GM12878 (cell line): Measurements from ENCODE around the gene LRGUK. TPM values are rescaled to one million over a fixed set of nuclear protein-coding genes. Genes with fewer than 3 reads are reported as not detected.

ENCODE experiments used
- ATAC-seq: fragments of 200-7000 bp; cut with Tn5 transposase; 3 replicates; pipeline ENCODE4 v1.9.1; 2020; ENCODE audit warnings: mild to moderate bottlenecking, moderate library complexity
- BruUV-seq: library from RNA; stranded (reverse); fragments of 400-500 nt; replicated peaks from 2 replicates; lab custom pipeline; 2021; lab: Mats Ljungman, UMichigan
- CTCF ChIA-PET: fragments of 300-600 bp; sonication (Branson Sonifier 250); formaldehyde crosslinking; extraction: SDS; loops from one replicate; lab custom pipeline; 2021; ENCODE audit warnings: inconsistent platforms; lab: Yijun Ruan, JAX
- POLR2A ChIA-PET: fragments of 350-600 bp; formaldehyde crosslinking; extraction: SDS; loops from one replicate; lab custom pipeline; 2021; ENCODE audit warnings: inconsistent platforms; lab: Charles Lee
- RAD21 ChIA-PET: fragments of 300-600 bp; sonication (Branson Sonifier 250); formaldehyde crosslinking; loops from one replicate; lab custom pipeline; 2023; ENCODE audit warnings: antibody characterized with exemption; ENCODE audit not compliant: unreplicated experiment; lab: Charles Lee
- SMC1A ChIA-PET: fragments of 300-600 bp; sonication (Branson Sonifier 250); formaldehyde crosslinking; loops from one replicate; lab custom pipeline; 2023; ENCODE audit not compliant: unreplicated experiment, uncharacterized antibody; lab: Charles Lee
- DNase-seq: peaks from one replicate; pipeline ENCODE4 v3.0.0-alpha.2; 2011; ENCODE audit warnings: low read depth, low spot score
- FAIRE-seq: peaks from 3 replicates; lab custom pipeline; 2011; peaks lifted over from hg19 to GRCh38; lab: Jason Lieb, UNC
- H2AFZ ChIP-seq: 2 replicates; pipeline ENCODE4 v1.6.0; 2011; ENCODE audit warnings: low read depth, low read length, control low read depth; ENCODE audit not compliant: control insufficient read depth
- H3K27ac ChIP-seq: 2 replicates; pipeline ENCODE4 v1.5.1; 2011; ENCODE audit warnings: control low read depth; ENCODE audit not compliant: control insufficient read depth, insufficient read depth
- H3K27me3 ChIP-seq, 2 experiments: replicated peaks in 1 of 2; 2 replicates each; pipeline versions ENCODE4 v1.6.0 to v1.6.1; 2011; ENCODE audit warnings: low read length in 1 of 2; ENCODE audit not compliant: control insufficient read depth in 2 of 2, insufficient read depth in 2 of 2
- H3K36me3 ChIP-seq, 2 experiments: 2 replicates each; pipeline ENCODE4 v1.5.1; 2011; ENCODE audit warnings: low read length in 1 of 2; ENCODE audit not compliant: control insufficient read depth in 2 of 2, insufficient read depth in 2 of 2
- H3K4me1 ChIP-seq: 2 replicates; pipeline ENCODE4 v1.6.1; 2011; ENCODE audit warnings: mild to moderate bottlenecking, low read length, moderate library complexity, mixed read lengths; ENCODE audit not compliant: control insufficient read depth, insufficient read depth
- H3K4me2 ChIP-seq: 2 replicates; pipeline ENCODE4 v1.6.0; 2011; ENCODE audit warnings: control low read depth; ENCODE audit not compliant: control insufficient read depth, insufficient read depth
- H3K4me3 ChIP-seq: fragments of 200-600 bp; sonication (generic); 2 replicates; pipeline ENCODE4 v1.5.1; 2016
- H3K79me2 ChIP-seq: 2 replicates; pipeline ENCODE4 v1.6.0; 2011; ENCODE audit warnings: low read length; ENCODE audit not compliant: control insufficient read depth, insufficient read depth
- H3K9ac ChIP-seq: 2 replicates; pipeline ENCODE4 v1.8.0; 2011; ENCODE audit warnings: low read length, control low read depth, mixed read lengths; ENCODE audit not compliant: control insufficient read depth, insufficient read depth
- H3K9me3 ChIP-seq: replicated peaks from 3 replicates; pipeline ENCODE4 v1.5.1; 2011; ENCODE audit warnings: mild to moderate bottlenecking, low read length; ENCODE audit not compliant: control insufficient read depth, insufficient read depth
- H4K20me1 ChIP-seq: 2 replicates; pipeline ENCODE4 v1.6.0; 2011; ENCODE audit not compliant: control insufficient read depth, insufficient read depth
- CBFB ChIP-seq: IDR thresholded peaks from 2 replicates; pipeline ENCODE4 v1.6.1; 2016; ENCODE audit warnings: antibody characterized with exemption, low read depth
- CUX1 ChIP-seq: IDR thresholded peaks from 2 replicates; pipeline ENCODE4 v1.6.1; 2012; ENCODE audit warnings: improper control_type of control experiment, low read depth, low read length; ENCODE audit not compliant: insufficient replicate concordance
- E2F4 ChIP-seq: IDR thresholded peaks from 2 replicates; pipeline ENCODE4 v1.6.1; 2012; ENCODE audit warnings: low read depth, low read length, improper control_type of control experiment
- ETV6 ChIP-seq, 2 experiments: fragments of 450-650 bp in 1 of 2; IDR thresholded peaks in 1 of 2; conservative IDR thresholded peaks in 1 of 2; 2 replicates each; pipeline ENCODE4 v1.6.1; 2014; ENCODE audit warnings: antibody characterized with exemption in 1 of 2, borderline replicate concordance in 1 of 2, low read depth in 1 of 2, mild to moderate bottlenecking in 1 of 2, moderate library complexity in 1 of 2
- HDAC6 ChIP-seq: fragments of 200-600 bp; sonication (generic); IDR thresholded peaks from one replicate; pipeline ENCODE4 v1.8.0; 2017; ENCODE audit warnings: antibody characterized with exemption; ENCODE audit not compliant: unreplicated experiment
- KAT2A ChIP-seq: conservative IDR thresholded peaks from 2 replicates; pipeline ENCODE4 v1.6.1; 2011; ENCODE audit warnings: low read depth, low read length; ENCODE audit not compliant: control insufficient read depth
- NRF1 ChIP-seq: conservative IDR thresholded peaks from 2 replicates; pipeline ENCODE4 v1.6.1; 2011; ENCODE audit warnings: mild to moderate bottlenecking, low read depth, low read length, improper control_type of control experiment
- SMC3 ChIP-seq: IDR thresholded peaks from 2 replicates; pipeline ENCODE4 v1.6.1; 2011; ENCODE audit warnings: low read length, improper control_type of control experiment, borderline replicate concordance
- SREBF1 ChIP-seq: IDR thresholded peaks from 2 replicates; pipeline ENCODE4 v1.6.1; 2012; ENCODE audit warnings: mild to moderate bottlenecking, low read length
- STAT3 ChIP-seq: IDR thresholded peaks from 2 replicates; pipeline ENCODE4 v1.6.1; 2011; ENCODE audit warnings: low read depth, low read length, improper control_type of control experiment
- WGBS: methylation state at CpG from one replicate; pipeline ENCODE4 v1.1.6; 2016; ENCODE audit warnings: low lambda C conversion rate; ENCODE audit not compliant: insufficient replicate concordance, insufficient coverage; ENCODE audit errors: missing lambda C conversion rate; 5-methylcytosine and 5-hydroxymethylcytosine counted together
- in situ Hi-C: fragments of 300-500 bp; cut with MboI; formaldehyde crosslinking; loops from 9 replicates; pipeline ENCODE4 v1.14.3; 2018; ENCODE audit warnings: mixed read lengths
- intact Hi-C: fragments of 100-400 bp; cut with micrococcal nuclease; formaldehyde crosslinking; loops from one replicate; pipeline ENCODE4 v1.14.2; 2022; ENCODE audit not compliant: unreplicated experiment
- polyA plus RNA-seq, 11 experiments: library from polyadenylated mRNA; depleted of rRNA in 4 of 11; unstranded in 6 of 11; stranded (reverse) in 5 of 11; fragments of >200 nt; fragmentation: Nextera tagmentation in 4 of 11; fragmentation: Illumina TruSeq in 1 of 11; extraction: Ambion mirVana in 4 of 11; extraction: Trizol in 1 of 11; gene quantifications; 1 replicate in 1 of 11; 2 replicates in 10 of 11; pipeline versions ENCODE4 v1.2.1 to v1.2.3, GENCODE V29; 2011 to 2016; ENCODE audit warnings: inconsistent platforms in 2 of 11, missing spikeins in 2 of 11, low read depth in 1 of 11
- total RNA-seq, 4 experiments: library from RNA; depleted of rRNA in 3 of 4; stranded (reverse); fragments of >200 nt in 3 of 4; fragmentation: Illumina TruSeq in 1 of 4; extraction: Trizol in 1 of 4; gene quantifications; 2 replicates each; pipeline versions ENCODE4 v1.2.1 to v1.2.3, GENCODE V29; 2013 to 2021
- TF ChIP-seq, protein P1 (sequence below): fragments of 450-650 bp; IDR thresholded peaks from 2 replicates; pipeline ENCODE4 v1.6.1; 2016; ENCODE audit warnings: mild to moderate bottlenecking
- TF ChIP-seq, protein P2 (sequence below): fragments of 450-650 bp; IDR thresholded peaks from 2 replicates; pipeline ENCODE4 v1.6.1; 2017; ENCODE audit warnings: mild to moderate bottlenecking, moderate library complexity

The LRGUK gene
- total and polyA plus RNA-seq, 10 of the 15 experiments (the other 5 are each of a cell fraction or from before 2014, with no cell fraction given), result 0.04 to 0.14 (median 0.08) TPM; not detected in 3

GRCh38 chr7:134187893-134188292 lies 60.8 kb downstream of the LRGUK start:
- H3K36me3 ChIP-seq, result no peaks in the 10 kb centered on the region
- DNase-seq (no peak), ATAC-seq (no peak), FAIRE-seq (no peak)
- H3K9me3 ChIP-seq, result no peaks in the 10 kb centered on the region
- ChIA-PET RAD21 (no interaction called here), CTCF (no interaction called here), POLR2A (no interaction called here), SMC1A (interaction anchor here (0.6 to 1.2 kb wide), 4 partner anchors 12 to 317 kb away, joined by 3 to 4 read pairs (median 3); no protein-coding TSS in a partner anchor)
- in situ Hi-C loops, result no loop called here
- no peaks in the 10 kb centered on the region for H3K79me2 ChIP-seq
- H2AFZ ChIP-seq, result no peak overlapping the region
- H3K9ac ChIP-seq, result no peak overlapping the region
- intact Hi-C loops, result no loop called here
- no peak overlapping the region for H3K4me3 ChIP-seq
- no peak overlapping the region for H3K4me2 ChIP-seq
- BruUV-seq, result no TSS peak
- no peak overlapping the region for H3K27ac ChIP-seq
- no peaks in the 10 kb centered on the region for H3K4me1 ChIP-seq
- no peaks in the 10 kb centered on the region for H4K20me1 ChIP-seq
- 90% methylated on average over 1 of the region's 1 CpG for WGBS
- H3K27me3 ChIP-seq, result no peaks in the 10 kb centered on the region
- TF ChIP-seq CUX1, result no peak
- no peak for TF ChIP-seq E2F4
- TF ChIP-seq STAT3, result no peak
- no peak for TF ChIP-seq KAT2A
- TF ChIP-seq, protein P1, sequence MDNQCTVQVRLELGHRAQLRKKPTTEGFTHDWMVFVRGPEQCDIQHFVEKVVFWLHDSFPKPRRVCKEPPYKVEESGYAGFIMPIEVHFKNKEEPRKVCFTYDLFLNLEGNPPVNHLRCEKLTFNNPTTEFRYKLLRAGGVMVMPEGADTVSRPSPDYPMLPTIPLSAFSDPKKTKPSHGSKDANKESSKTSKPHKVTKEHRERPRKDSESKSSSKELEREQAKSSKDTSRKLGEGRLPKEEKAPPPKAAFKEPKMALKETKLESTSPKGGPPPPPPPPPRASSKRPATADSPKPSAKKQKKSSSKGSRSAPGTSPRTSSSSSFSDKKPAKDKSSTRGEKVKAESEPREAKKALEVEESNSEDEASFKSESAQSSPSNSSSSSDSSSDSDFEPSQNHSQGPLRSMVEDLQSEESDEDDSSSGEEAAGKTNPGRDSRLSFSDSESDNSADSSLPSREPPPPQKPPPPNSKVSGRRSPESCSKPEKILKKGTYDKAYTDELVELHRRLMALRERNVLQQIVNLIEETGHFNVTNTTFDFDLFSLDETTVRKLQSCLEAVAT, result no peak
- TF ChIP-seq SMC3, result no peak
- TF ChIP-seq, protein P2, sequence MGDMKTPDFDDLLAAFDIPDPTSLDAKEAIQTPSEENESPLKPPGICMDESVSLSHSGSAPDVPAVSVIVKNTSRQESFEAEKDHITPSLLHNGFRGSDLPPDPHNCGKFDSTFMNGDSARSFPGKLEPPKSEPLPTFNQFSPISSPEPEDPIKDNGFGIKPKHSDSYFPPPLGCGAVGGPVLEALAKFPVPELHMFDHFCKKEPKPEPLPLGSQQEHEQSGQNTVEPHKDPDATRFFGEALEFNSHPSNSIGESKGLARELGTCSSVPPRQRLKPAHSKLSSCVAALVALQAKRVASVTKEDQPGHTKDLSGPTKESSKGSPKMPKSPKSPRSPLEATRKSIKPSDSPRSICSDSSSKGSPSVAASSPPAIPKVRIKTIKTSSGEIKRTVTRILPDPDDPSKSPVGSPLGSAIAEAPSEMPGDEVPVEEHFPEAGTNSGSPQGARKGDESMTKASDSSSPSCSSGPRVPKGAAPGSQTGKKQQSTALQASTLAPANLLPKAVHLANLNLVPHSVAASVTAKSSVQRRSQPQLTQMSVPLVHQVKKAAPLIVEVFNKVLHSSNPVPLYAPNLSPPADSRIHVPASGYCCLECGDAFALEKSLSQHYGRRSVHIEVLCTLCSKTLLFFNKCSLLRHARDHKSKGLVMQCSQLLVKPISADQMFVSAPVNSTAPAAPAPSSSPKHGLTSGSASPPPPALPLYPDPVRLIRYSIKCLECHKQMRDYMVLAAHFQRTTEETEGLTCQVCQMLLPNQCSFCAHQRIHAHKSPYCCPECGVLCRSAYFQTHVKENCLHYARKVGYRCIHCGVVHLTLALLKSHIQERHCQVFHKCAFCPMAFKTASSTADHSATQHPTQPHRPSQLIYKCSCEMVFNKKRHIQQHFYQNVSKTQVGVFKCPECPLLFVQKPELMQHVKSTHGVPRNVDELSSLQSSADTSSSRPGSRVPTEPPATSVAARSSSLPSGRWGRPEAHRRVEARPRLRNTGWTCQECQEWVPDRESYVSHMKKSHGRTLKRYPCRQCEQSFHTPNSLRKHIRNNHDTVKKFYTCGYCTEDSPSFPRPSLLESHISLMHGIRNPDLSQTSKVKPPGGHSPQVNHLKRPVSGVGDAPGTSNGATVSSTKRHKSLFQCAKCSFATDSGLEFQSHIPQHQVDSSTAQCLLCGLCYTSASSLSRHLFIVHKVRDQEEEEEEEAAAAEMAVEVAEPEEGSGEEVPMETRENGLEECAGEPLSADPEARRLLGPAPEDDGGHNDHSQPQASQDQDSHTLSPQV, result no peak
- TF ChIP-seq ETV6 (conservative IDR thresholded peaks at IDR 0.05 in 1 of 2, IDR thresholded peaks at IDR 0.05 in 1 of 2; ENCODE audit: borderline replicate concordance in 1 of 2, low read depth in 1 of 2), result no peak
- TF ChIP-seq SREBF1, result no peak
- no peak for TF ChIP-seq CBFB
- TF ChIP-seq HDAC6, result no peak
- TF ChIP-seq NRF1, result no peak
